GM23248 (cell line): ENCODE results near the gene B3GNT4.

Source experiments
- EZH2 ChIP-seq: fragments of 200-600 bp; sonication (generic); IDR thresholded peaks from 2 replicates; pipeline ENCODE4 v1.6.1; 2018; ENCODE audit warnings: antibody characterized with exemption, mild to moderate bottlenecking; ENCODE audit not compliant: insufficient read depth, poor library complexity, severe bottlenecking
- EZH2phosphoT487 ChIP-seq: fragments of 200-600 bp; sonication (generic); IDR thresholded peaks from 2 replicates; pipeline ENCODE4 v1.6.1; 2018; ENCODE audit warnings: antibody characterized with exemption, moderate library complexity, mild to moderate bottlenecking, low read depth; ENCODE audit not compliant: insufficient read depth

- TF ChIP-seq EZH2 (no peak), EZH2phosphoT487 (no peak)
Observed at GRCh38 chr12:122199484-122200355, 3.8 kb upstream of the B3GNT4 start.
